Right hindlimb (tissue), 1 donor: ENCODE data around the gene PPP1R9B.

Experiments used
- DNase-seq: peaks from one replicate; pipeline ENCODE4 v3.0.0-alpha.2; 2018

The PPP1R9B gene, protein sequence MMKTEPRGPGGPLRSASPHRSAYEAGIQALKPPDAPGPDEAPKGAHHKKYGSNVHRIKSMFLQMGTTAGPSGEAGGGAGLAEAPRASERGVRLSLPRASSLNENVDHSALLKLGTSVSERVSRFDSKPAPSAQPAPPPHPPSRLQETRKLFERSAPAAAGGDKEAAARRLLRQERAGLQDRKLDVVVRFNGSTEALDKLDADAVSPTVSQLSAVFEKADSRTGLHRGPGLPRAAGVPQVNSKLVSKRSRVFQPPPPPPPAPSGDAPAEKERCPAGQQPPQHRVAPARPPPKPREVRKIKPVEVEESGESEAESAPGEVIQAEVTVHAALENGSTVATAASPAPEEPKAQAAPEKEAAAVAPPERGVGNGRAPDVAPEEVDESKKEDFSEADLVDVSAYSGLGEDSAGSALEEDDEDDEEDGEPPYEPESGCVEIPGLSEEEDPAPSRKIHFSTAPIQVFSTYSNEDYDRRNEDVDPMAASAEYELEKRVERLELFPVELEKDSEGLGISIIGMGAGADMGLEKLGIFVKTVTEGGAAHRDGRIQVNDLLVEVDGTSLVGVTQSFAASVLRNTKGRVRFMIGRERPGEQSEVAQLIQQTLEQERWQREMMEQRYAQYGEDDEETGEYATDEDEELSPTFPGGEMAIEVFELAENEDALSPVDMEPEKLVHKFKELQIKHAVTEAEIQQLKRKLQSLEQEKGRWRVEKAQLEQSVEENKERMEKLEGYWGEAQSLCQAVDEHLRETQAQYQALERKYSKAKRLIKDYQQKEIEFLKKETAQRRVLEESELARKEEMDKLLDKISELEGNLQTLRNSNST

DNA sequence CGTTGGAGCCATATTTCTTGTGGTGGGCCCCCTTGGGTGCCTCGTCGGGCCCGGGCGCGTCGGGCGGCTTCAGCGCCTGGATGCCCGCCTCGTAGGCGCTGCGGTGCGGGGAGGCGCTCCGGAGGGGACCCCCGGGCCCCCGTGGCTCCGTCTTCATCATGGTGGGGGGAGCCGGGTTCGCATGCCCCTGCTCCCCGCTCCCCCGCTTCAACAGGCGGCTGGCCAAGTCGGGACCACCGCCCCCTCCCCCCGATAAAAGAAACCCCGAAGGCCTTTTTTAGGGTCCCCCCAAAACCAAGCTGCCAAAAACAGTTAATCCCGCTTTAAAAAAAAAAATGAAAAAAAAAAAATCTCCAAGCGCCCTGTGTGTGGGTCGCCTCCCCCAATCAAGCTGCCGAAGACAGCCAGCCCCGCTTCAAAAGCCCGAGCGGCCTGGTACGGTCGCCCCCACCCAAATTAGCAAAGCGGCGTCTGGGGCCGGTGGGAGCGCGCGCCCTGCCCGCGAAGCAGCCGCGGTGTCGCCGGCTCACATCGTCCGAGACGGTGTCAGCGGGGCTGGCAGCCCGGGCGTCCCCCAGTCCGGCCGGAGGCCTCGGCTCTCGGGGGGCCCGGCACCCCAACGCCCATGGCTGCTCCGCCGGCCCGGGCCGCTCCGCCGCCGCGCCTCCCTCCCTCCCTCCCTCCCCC lies at the start of gene PPP1R9B:
TSS of gene PPP1R9B (minus strand) at position 324 of the 687 bp plus-strand sequence. CDS start at position 160, 164 bp downstream.
- no peak for DNase-seq

DNA sequence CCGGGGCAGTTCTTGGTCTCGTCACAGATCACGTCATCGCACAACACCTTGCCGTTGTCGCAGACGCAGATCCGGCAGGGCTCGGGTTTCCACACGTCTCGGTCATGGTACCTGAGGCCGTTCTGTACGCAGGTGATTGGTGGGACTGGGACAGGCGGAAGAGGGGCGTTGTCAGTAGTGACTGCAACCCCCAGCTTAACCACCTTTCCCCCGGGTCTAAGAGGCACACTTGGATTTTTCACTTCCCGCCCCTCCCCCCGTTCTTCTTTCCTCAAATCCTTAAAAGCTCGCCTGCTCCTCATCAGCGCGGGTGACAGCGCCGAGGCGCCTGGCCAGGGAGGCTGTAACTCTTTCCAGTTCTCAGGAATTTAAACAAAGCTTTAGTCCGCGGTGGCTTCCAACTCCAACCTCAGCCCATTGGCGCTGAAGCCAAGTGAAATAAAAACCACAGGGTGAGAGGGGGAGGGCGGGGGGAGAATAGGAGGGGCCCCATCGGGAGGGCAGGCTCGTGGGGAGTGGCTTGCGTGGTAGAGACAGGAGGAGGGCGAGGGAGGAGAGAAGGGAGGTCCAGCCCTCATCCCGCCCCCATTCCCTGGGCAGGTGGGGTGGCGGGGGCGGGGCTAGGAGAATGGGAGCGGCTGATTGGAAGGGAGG lies 49.5 kb upstream of the PPP1R9B start:
- peak; percentile 97 for DNase-seq

DNA sequence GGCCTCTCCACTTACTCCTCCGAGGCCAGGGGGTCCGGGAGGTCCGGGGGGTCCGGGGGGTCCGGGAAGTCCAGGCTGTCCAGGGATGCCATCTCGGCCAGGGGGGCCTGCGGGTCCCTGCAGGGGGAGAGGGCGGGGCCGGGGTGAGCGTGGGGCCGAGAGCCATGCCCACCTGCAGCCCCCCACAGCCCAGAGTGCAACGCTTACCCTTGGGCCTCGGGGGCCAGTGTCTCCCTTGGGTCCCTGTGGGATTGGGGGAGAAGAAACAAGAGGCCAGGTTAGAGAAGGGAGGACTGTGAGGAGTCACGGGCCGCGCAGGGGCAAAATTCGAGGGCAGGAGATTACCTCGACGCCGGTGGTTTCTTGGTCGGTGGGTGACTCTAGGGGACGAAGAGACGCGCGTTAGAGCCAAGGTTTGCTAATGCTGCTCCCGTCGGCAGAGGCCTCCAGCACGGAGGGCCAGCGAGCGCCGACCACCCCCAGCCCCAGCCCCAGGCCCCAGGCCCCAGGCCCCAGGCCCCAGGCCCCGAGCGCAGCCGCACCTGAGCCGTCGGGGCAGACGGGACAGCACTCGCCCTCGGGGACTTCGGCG lies 48.8 kb upstream of the PPP1R9B start:
- peak; percentile 60 for DNase-seq

DNA sequence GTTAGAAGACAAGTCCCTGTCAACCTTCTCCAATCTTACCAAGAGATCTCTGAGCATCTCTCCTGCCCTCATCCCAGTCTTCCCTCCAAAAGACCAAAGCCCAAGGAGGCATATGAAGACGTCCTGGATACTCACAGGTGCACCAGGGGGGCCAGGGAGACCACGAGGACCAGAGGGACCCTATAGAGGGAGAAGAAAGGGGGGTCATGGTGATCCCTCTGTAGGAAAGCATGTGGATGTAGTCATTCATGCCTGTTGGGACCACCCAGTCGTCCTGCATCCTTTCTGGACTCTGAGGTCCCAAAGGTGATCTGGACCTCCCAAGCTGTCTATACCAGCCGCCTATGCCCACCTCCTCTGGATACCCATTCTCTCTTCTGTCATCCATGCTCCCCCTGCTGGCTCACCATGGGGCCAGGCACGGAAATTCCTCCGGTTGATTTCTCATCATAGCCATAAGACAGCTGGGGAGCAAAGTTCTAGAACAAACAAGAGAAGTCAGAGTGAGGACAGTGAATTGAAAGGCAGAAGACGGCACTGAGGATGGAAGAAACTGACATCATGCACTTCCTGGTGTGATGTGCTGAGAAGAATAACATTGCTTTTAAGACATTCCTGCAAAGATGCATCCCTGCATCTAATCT lies 47.7 kb upstream of the PPP1R9B start:
- DNase-seq = peak; percentile 58

DNA sequence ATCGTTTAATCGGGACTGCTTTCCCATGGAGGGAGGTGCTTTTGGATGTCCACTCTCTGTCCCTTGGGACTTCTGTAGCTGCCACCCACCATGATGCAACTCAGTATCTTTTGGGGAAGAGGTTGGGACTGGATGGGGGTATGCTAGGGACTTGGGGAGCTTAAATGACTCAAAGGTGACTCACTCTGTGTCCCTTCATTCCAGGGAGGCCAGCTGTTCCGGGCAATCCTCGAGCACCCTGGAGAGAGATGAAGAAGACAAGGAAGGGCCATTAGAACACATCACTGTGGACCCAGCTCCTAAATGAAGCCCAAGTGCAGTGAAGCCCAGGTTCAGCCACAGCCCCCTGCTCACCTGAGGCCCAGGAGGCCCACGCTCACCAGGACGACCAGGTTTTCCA lies 46.3 kb upstream of the PPP1R9B start:
- no peak for DNase-seq

DNA sequence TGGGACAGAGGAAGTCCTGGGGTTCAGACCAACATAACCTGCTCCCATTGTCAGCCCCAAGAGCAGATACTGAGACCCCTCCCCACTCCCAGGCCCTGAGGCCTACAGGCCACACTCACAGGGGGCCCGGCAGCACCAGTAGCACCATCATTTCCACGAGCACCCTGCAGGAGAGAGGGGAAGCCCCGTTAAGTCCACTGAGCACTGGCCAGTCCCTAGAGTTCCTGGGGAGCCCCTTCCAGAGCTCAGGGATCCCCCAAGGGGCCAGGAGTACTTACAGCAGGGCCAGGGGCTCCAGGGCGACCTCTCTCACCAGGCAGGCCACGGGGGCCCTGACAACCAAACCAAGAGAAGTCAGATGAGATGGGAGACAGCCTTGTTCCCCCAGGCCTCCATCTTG lies 45.6 kb upstream of the PPP1R9B start:
- peak; percentile 38 for DNase-seq

DNA sequence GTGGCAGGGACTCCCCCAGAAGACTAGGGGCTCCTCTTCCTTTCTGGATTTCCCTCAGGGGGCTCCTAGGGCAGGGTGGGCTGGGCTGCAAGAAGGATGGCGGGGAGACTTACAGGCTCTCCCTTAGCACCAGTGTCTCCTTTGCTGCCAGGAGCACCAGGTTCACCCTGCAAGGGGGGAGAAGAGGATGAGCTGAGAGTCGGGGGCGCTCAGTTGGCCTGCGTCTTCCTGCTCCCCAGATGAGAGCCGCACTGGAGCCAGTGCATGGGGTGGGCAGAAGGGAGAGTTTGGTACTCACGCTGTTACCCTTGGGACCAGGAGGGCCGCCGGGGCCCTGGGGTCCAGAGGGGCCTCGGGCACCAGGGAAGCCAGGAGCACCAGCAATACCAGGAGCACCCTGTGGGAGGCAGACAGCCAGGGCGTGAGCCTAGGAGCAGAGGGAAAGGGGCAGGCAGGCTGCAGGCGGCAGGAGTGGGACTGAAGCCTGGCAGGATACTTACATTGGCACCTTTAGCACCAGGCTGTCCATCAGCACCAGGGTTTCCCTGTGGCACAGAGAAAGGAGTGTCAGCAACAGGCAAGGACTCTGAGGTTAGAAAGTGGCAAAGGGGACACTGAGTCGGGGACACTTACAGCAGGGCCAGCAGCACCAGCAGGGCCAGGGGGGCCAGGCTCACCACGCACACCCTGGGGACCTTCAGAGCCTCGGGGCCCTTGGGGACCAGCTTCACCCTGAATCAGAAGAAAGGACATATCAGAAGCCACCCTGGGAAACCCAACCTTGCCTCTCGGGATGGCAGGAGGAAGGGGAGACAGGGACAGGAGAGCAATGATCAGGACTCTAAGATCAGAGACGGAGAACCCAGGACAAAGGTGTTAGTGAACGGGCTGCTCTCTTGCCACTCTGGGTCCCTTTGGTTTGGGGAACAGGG lies 44.7 kb upstream of the PPP1R9B start:
- DNase-seq = no peak

DNA sequence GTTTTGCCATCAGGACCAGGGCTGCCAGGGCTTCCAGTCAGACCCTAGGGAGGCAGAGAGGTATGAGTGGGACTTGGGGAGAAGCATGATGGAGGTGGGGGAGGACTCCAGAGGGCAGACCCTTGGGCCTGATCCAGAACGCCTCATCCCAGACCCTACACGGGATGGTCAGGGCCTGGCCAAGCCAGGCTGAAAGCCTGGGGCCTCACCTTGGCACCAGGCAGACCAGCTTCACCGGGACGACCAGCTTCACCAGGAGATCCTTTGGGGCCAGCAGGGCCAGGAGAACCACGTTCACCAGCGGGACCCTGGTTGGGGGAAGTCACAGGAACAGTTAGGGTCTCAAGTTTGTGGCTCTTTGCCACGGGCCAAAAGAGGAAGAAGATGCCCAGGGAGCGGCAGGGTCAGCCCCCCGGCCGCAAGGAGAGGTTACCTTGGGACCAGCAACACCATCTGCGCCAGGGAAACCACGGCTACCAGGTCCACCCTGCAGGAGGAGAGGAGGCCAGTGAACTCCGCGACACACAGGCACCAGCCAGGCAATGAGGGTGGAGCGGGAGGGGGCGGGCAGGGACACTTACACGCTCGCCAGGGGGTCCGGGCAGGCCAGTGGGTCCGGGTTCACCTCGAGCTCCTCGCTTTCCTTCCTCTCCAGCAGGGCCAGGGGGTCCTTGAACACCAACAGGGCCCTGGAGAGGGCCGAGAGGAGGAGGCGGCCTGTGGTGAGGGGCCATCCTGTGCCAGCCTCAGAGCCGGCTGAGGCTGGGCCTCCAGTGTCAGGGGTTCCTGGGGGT lies 43.9 kb upstream of the PPP1R9B start:
- peak; percentile 60 for DNase-seq

DNA sequence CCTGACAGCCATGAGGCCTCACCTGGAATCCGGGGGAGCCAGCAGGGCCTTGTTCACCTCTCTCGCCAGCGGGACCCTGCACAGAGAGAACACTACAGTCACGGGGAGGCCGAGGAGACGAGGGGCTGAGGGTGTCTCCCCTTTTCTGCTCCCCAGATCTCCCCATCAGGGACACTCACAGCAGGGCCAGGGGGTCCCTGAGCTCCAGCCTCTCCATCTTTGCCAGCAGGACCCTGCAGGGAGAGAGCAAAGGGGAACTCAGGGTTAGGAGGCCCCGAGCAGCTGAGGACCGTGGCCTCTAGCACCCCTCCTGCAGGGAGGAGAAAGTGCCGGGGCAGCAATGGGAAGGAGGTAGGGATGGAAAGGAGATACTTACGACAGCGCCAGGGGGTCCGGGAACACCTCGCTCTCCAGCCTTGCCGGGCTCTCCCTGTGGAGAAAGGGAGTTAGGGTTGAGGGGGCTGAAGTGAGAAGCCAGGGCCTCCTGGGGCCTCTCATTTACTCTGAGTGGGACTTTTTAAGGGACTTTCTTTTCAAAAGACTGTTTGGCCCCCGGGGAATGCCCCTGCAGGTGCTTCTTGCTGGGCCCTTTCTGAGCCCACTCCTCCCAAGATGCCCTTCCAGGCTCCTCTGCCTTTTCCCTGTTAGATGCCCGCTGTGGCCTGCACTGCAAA lies 42.3 kb upstream of the PPP1R9B start:
- DNase-seq = peak; percentile 69

DNA sequence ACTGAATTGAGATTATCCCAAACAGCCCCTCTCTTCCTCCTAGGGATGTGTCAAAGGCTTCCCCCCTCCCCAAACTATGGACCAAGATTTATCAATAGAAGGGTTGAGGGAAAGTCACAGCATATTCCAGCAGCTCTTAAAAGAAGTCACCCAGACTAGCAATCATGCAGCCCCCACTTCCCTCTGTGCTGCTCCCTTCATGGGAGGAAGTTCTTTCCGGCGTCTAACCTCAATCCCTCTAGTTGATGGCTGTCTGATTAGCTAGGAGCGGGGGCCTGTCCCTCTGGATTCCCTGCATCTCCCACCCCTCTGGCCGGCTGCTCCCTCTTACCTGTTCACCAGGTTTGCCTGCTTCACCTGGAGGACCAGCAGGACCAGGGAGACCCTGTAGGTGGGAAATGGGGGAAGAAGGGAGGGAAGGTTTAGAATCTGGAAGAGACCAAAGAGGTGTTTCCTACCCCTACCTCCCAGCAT lies 41.7 kb upstream of the PPP1R9B start:
- DNase-seq = no peak

DNA sequence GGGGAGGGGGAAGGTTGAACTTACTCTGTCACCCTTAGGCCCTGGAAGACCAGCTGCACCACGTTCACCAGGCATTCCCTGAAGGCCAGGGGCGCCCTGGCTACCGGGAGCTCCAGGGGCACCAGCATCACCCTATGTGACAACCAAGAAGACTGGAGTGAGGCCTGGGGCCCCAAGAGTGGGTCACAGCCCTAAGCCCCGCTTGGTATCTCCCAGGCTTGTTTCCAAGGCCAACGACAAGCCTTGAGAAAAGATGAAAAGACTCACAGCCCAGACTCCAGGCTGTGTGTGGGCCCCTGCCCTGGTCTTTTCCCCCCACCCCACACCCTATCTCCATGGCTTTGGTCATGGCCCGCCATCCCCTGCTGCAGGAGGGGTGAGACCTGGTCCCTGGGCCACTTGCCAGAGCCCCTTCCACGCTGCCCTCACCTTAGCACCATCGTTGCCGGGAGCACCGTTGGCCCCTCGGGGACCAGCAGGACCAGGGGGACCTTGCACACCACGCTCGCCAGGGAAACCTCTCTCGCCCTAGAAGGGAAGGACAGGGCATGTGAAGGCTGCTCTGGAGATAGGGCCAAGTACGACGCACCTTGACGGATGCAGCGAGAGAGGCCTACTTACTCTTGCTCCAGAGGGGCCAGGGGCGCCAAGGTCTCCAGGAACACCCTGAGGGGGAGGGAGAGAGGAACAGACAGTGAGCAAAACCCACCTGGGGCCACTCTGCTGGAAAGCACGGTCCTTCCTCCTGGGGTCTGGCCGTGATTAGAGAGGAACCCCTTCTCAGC lies 41.1 kb upstream of the PPP1R9B start:
- DNase-seq = peak; percentile 71

DNA sequence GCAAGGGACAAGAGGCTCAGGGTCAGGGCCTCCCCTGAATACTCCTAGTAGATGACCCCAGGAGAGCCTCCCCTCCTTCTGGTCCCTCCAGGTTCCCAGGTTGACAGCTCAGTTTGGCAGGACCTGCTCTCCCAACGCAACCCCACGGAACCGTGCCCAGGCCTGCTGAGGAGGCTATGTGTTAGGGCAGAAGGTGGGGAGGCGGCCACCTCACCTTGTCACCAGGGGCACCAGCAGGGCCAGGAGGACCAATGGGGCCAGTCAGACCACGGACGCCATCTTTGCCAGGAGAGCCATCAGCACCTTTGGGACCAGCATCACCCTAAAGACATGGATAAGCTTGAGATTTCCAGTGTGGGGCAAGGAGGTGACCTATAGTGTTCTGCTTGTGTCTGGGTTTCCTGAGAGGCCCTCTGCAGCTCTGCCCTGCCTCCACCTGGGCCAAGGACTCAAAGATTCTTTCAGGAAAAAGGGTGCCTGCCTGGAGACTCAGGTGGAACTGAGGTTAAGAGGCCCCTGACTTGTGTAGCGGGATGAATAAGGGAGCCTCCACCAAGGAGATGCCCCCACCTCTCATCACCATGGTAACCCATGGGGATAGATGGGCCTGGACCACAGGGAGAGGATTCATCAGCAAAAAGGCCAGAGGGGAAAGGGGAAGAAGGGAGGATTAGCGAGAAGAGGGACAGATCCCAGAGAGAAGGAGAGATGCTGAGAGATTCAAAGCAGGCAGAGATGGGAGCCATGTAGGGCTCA lies 40.3 kb upstream of the PPP1R9B start:
- DNase-seq = peak; percentile 84

DNA sequence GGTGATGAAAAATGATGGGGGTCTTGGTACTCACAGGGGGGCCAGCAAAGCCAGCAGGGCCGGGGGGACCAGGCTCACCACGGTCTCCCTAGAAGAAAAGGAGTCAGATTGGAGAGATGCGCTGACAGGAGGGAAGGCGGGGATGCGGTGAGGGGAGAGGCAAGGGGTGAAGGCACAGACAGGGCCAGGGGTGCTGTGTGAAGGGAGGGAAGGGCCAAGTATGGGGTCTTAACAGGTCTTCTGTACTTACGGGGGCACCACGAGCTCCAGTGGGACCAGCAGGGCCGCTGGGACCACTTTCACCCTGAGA lies 39.8 kb upstream of the PPP1R9B start:
- no peak for DNase-seq

DNA sequence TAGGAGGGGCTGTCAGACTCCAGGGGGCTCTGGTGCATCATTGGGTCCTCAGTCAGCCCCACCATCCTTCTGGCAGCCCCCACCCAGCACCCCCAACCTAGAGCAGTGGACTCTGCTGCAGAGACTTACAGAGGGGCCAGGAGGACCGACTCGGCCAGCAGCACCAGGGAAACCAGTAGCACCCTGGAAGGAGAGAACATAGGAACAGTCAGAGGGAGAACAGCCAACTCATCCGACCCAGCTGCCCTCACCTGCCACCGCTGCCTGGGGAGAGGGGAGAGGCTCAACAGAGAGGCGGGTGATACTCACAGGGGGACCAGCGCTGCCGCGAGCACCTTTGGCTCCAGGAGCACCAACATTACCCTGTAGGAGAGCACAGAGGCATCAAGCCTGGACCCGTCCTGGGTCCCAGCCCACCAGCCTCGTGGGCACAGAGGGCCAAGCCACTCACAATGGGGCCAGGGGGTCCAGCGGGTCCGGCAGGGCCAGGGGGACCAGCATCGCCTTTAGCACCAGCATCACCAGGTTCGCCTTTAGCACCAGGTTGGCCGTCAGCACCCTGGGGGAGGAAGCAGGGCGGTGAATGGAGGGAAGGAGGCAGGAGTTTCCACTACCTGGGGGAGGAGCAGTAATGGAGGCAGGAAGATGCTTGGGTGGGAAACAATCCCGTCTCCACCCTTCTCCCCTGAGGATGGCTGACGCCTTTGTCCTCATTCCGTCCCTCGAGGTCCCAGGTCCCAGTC lies 39.2 kb upstream of the PPP1R9B start:
- DNase-seq = peak; percentile 77

DNA sequence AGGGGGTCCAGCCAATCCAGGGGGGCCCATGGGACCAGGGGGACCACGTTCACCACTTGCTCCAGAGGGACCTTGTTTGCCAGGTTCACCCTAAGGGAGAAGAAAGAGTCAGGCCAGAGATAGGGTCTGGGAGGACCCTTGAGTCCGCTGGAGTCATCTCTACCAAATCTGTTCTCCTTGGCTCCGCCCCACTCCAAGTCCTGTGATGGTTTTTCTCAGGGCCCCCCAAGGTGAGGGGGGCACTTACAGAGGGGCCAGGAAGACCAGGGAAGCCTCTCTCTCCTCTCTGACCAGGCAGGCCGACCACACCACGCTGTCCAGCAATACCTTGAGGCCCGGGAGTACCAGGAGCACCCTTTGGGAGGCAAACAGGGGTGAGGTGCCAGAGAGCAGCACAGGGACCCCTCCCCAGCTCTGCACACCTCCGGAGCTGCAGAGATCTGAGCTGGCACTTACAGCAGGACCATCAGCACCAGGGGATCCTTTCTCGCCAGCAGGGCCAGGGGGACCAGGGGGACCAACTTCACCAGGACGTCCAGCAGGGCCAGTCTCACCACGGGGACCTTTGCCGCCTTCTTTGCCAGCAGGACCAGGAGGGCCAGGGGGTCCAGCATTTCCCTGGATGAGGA lies 38.6 kb upstream of the PPP1R9B start:
- DNase-seq = peak; percentile 84

DNA sequence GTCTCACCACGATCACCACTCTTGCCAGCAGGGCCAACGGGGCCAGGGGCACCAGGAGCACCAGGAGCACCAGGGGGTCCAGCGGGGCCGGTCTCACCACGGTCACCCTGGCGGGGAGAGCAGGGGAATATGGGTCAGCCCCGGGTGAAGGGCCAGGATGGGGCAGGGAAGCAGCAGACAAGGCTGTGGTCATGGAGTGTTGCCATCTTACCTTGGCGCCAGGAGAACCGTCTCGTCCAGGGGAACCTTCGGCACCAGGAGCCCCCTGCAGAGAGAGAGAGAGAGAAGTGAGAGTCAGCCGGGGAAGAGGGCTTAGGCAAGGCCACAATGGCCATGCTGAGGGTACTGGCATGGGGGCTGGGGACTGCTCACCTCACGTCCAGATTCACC lies 38.0 kb upstream of the PPP1R9B start:
- peak; percentile 78 for DNase-seq
